ENCODE results near the gene FOXO6.
A peak's percentile ranks its signal among the peaks of the same experiment; 100 is the strongest.

FOXO6 gene

GRCh38 chr1:41404308-41404761 lies 43.1 kb downstream of the FOXO6 start:
- no peak for DNase-seq

GRCh38 chr1:41407664-41408252 lies 46.5 kb downstream of the FOXO6 start:
- DNase-seq = no peak

GRCh38 chr1:41408691-41409090 lies 47.5 kb downstream of the FOXO6 start:
- DNase-seq = no peak

- no peak for DNase-seq
Observed at GRCh38 chr1:41409825-41410224, 48.6 kb downstream of the FOXO6 start.

- DNase-seq = no peak
Observed at GRCh38 chr1:41410462-41410861, 49.2 kb downstream of the FOXO6 start.

- DNase-seq = no peak
Observed at GRCh38 chr1:41411229-41411628, 50.0 kb downstream of the FOXO6 start.

GRCh38 chr1:41412748-41413147 lies 51.5 kb downstream of the FOXO6 start:
- DNase-seq = no peak

- DNase-seq = no peak
Observed at GRCh38 chr1:41413748-41414281, 52.6 kb downstream of the FOXO6 start.

- no peak for DNase-seq
Observed at GRCh38 chr1:41414296-41414695, 53.1 kb downstream of the FOXO6 start.

GRCh38 chr1:41414716-41415306 lies 53.6 kb downstream of the FOXO6 start:
- DNase-seq = no peak

GRCh38 chr1:41416081-41416480 lies 54.8 kb downstream of the FOXO6 start:
- DNase-seq = no peak

- peak; percentile 62 for DNase-seq
Observed at GRCh38 chr1:41416552-41417334, 55.5 kb downstream of the FOXO6 start.

GRCh38 chr1:41417335-41417682 lies 56.1 kb downstream of the FOXO6 start:
- no peak for DNase-seq

- no peak for DNase-seq
Observed at GRCh38 chr1:41417746-41418145, 56.5 kb downstream of the FOXO6 start.

GRCh38 chr1:41418857-41419583 lies 57.8 kb downstream of the FOXO6 start:
- DNase-seq = no peak

GRCh38 chr1:41419584-41420295 lies 58.5 kb downstream of the FOXO6 start:
- no peak for DNase-seq

- no peak for DNase-seq
Observed at GRCh38 chr1:41420351-41420750, 59.1 kb downstream of the FOXO6 start.

GRCh38 chr1:41420860-41421259 lies 59.6 kb downstream of the FOXO6 start:
- DNase-seq = no peak

GRCh38 chr1:41422306-41422705 lies 61.1 kb downstream of the FOXO6 start:
- no peak for DNase-seq

GRCh38 chr1:41423511-41424191 lies 62.4 kb downstream of the FOXO6 start:
- DNase-seq = no peak

- no peak for DNase-seq
Observed at GRCh38 chr1:41424581-41425118, 63.4 kb downstream of the FOXO6 start.

Measured in right kidney (tissue), 1 donor.